BJ (cell line): Measurements from ENCODE around the gene BPGM. TPM values are rescaled to one million over a fixed set of nuclear protein-coding genes. Genes with fewer than 3 reads are reported as not detected.
A peak's percentile ranks its signal among the peaks of the same experiment; 100 is the strongest.
"Not testable (repeated sequence)": the region's sequence is repeated elsewhere in the genome, so short reads cannot be mapped to it uniquely, and the experiment has no call there.

ENCODE experiments used
- CTCF ChIA-PET: fragments of 350-600 bp; formaldehyde crosslinking; extraction: SDS; loops from one replicate; lab custom pipeline; 2021; ENCODE audit warnings: antibody characterized with exemption, inconsistent platforms; lab: Yijun Ruan, JAX
- POLR2A ChIA-PET: fragments of 300-600 bp; sonication (Branson Sonifier 250); formaldehyde crosslinking; extraction: SDS; loops from one replicate; lab custom pipeline; 2021; ENCODE audit warnings: antibody characterized with exemption; lab: Charles Lee
- DNase-seq: peaks from one replicate; pipeline ENCODE4 v3.0.0-alpha.2; 2011; ENCODE audit warnings: low read depth
- H3K27me3 ChIP-seq: 2 replicates; pipeline ENCODE4 v1.6.0; 2011; ENCODE audit warnings: low read length; ENCODE audit not compliant: control insufficient read depth, insufficient read depth
- H3K36me3 ChIP-seq: 2 replicates; pipeline ENCODE4 v1.5.1; 2011; ENCODE audit warnings: low read length; ENCODE audit not compliant: control insufficient read depth, insufficient read depth
- H3K4me3 ChIP-seq: 2 replicates; pipeline ENCODE4 v1.5.1; 2011; ENCODE audit warnings: low read depth, mild to moderate bottlenecking, control low read depth, low read length
- polyA plus RNA-seq: library from polyadenylated mRNA; depleted of rRNA; stranded (reverse); fragments of >200 nt; gene quantifications from 2 replicates; pipeline ENCODE4 v1.2.3, GENCODE V29; 2011
- TF ChIP-seq, protein P1 (sequence below): IDR thresholded peaks from 2 replicates; pipeline ENCODE4 v1.5.1; 2011; ENCODE audit warnings: low read depth, mild to moderate bottlenecking, control low read depth, inconsistent platforms, low read length, moderate library complexity; ENCODE audit not compliant: insufficient read depth

BPGM gene
- polyA plus RNA-seq, 1 experiment = 14.1 TPM

DNA sequence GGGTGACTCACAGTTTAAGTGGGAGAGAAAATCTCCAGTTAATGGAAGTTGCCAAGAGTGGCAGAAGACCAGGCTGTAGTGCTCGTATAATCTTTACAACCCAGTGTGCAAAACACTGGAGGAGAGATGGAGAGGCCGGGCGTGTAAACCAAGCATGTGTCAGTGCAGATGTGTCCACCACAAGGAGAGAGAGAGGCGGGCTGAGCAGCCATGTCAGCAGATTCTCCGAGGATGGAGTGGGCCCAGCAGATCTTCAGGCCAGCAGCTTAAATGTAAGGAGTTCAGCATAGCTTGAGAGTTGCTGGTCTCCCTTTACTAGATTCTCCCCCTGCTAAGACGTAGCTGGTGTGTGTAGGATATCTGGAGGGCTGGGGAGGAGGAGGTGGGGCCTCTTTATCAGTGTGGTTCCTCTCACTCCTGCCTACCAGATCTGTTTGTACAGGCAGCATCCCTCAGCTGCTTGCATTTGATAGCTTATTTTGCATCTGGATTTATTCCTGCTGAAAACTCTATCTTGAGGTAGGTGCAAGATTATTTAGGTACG, 13.7 kb downstream of the BPGM start:
- ChIA-PET CTCF (interaction anchor here (0.6 to 3.3 kb wide), 5 partner anchors 9 to 179 kb away, joined by 3 to 13 read pairs (median 4); no protein-coding TSS in a partner anchor), POLR2A (interaction anchor here (0.9 to 1.0 kb wide), 2 partner anchors 13 to 14 kb away, joined by 5 read pairs; partner anchors contain the start of gene BPGM)
- no peak overlapping the region for H3K4me3 ChIP-seq
- no peak for DNase-seq
- H3K27me3 ChIP-seq = no peaks in the 10 kb centered on the region
- no peaks in the 10 kb centered on the region for H3K36me3 ChIP-seq
- TF ChIP-seq, protein P1, sequence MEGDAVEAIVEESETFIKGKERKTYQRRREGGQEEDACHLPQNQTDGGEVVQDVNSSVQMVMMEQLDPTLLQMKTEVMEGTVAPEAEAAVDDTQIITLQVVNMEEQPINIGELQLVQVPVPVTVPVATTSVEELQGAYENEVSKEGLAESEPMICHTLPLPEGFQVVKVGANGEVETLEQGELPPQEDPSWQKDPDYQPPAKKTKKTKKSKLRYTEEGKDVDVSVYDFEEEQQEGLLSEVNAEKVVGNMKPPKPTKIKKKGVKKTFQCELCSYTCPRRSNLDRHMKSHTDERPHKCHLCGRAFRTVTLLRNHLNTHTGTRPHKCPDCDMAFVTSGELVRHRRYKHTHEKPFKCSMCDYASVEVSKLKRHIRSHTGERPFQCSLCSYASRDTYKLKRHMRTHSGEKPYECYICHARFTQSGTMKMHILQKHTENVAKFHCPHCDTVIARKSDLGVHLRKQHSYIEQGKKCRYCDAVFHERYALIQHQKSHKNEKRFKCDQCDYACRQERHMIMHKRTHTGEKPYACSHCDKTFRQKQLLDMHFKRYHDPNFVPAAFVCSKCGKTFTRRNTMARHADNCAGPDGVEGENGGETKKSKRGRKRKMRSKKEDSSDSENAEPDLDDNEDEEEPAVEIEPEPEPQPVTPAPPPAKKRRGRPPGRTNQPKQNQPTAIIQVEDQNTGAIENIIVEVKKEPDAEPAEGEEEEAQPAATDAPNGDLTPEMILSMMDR = no peak

DNA sequence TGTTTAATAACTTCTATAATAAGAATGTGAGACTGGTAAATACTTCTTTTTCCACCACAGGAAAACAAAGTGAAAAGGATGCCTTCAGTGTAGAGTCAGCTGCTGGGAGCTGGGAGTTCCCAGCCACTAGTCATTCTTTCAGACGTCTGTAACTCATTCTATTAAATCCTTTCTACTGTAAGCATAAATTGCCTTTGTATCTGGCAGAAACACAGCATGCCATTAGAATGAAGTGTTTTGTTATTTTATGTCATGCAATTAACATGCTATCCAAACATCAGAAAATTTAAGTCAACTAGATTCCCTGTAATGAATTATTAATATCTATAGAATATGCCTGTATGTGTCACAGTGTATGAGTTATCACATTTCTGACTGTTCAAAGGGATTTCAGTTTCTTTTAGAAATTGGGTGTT, 14.3 kb downstream of the BPGM start:
- Histone ChIP-seq H3K27me3 (no peaks in the 10 kb centered on the region), H3K4me3 (no peak overlapping the region), H3K36me3 (no peaks in the 10 kb centered on the region)
- ChIA-PET POLR2A (interaction anchor here (0.9 to 1.0 kb wide), 2 partner anchors 13 to 15 kb away, joined by 5 read pairs; partner anchors contain the start of gene BPGM), CTCF (interaction anchor here (0.6 to 3.3 kb wide), 5 partner anchors 8 to 178 kb away, joined by 3 to 13 read pairs (median 4); no protein-coding TSS in a partner anchor)
- TF ChIP-seq, protein P1 = no peak
- peak; percentile 67 for DNase-seq

DNA sequence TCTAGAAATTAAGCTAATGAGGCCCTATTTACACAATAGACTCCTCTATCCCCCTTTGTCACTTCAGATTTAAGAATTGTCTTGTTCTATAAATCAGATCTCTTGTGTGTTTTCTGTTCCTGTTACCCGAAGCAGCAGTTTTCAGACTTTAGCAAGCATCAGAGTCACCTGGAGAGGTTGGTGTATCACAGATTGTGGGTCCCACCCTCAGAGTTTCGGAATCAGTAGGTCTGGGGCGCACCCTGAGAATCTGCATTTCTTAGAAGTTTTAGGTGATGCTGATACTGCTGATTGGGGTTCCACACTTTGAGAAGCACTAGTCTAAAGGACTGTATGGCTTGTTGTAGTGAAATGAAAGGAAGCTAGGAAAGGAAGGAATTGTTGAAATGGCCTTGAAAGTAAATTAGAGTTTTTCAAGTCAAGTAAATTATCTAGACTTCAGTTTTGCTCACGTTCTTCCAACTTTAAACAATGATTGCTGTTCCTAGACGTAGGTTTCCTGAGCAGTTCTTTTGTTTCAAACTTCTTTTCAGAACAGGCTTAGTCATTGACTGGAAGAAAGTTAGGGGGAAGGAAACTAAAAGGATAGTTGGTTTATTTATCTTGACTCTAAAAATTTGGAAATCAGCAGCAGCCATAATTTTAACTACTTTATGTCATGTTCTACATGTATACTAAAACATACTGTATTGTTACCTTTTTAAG, 15.7 kb downstream of the BPGM start:
- TF ChIP-seq, protein P1 = no peak
- ChIA-PET CTCF (interaction anchor here (3.3 kb wide), 1 partner anchor 29 kb away, joined by 13 read pairs; no protein-coding TSS in a partner anchor), POLR2A (no interaction called here)
- H3K36me3 ChIP-seq = no peaks in the 10 kb centered on the region
- H3K27me3 ChIP-seq = no peaks in the 10 kb centered on the region
- no peak for DNase-seq
- H3K4me3 ChIP-seq = no peak overlapping the region

DNA sequence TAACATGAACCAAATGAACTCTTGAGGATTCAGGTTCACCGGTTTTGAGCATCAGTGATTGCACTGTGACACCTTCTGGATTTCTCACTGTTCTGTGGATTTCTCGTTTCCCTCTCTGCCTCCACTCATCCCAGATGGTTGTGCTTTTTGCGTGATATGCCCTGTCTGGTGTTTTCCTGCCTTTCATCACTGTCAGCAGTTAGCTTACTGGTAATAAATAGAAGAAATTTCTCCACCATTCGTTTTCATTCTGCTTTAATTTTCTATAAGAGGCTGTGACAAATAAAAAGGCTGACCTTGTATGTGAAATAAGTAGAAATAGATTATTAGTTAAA, 16.2 kb downstream of the BPGM start:
- TF ChIP-seq, protein P1 = no peak
- no peaks in the 10 kb centered on the region for H3K36me3 ChIP-seq
- CTCF ChIA-PET = no interaction called here
- DNase-seq = no peak
- H3K27me3 ChIP-seq = no peaks in the 10 kb centered on the region
- no peak overlapping the region for H3K4me3 ChIP-seq
- POLR2A ChIA-PET = no interaction called here

DNA sequence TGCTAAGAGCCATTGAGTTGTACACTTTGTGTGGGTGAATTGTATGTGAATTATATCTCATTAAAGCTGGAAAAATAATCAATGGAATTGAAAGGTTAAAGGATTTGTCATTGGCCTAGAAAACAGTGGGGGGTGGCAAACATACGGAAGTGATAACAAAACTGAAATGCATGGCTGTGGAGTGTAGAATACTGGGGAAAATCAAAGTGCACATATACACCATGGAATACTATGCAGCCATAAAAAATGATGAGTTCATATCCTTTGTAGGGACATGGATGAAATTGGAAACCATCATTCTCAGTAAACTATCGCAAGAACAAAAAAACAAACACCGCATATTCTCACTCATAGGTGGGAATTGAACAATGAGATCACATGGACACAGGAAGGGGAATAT, 18.4 kb downstream of the BPGM start:
- CTCF ChIA-PET = interaction anchor here (0.7 to 1.1 kb wide), 2 partner anchors 91 to 151 kb away, joined by 3 read pairs; no protein-coding TSS in a partner anchor
- H3K4me3 ChIP-seq, POLR2A ChIA-PET, H3K36me3 ChIP-seq, H3K27me3 ChIP-seq, DNase-seq: not testable (repeated sequence)
